Ovary (tissue), 3 donors: ENCODE measurements around the gene TRPM3.

Experiments used
- EP300 ChIP-seq: sonication (generic); formaldehyde crosslinking; IDR thresholded peaks from one replicate; pipeline ENCODE4 v1.6.1; 2017; ENCODE audit warnings: antibody characterized with exemption
- POLR2A ChIP-seq: fragments of 450-650 bp; IDR thresholded peaks from one replicate; pipeline ENCODE4 v1.6.1; 2017; ENCODE audit warnings: antibody characterized with exemption, mild to moderate bottlenecking, moderate library complexity
- TF ChIP-seq, protein P1 (sequence below), 3 donors: fragments of 450-650 bp in 2 of 3; fragments of 200-600 bp in 1 of 3; IDR thresholded peaks; one replicate each; pipeline versions ENCODE4 v1.5.1 to v1.8.0; 2016 to 2022; ENCODE audit warnings: antibody characterized with exemption in 3 of 3, mild to moderate bottlenecking in 1 of 3
- donor health status: DM: no; HTN: no; CAD: no.

DNA sequence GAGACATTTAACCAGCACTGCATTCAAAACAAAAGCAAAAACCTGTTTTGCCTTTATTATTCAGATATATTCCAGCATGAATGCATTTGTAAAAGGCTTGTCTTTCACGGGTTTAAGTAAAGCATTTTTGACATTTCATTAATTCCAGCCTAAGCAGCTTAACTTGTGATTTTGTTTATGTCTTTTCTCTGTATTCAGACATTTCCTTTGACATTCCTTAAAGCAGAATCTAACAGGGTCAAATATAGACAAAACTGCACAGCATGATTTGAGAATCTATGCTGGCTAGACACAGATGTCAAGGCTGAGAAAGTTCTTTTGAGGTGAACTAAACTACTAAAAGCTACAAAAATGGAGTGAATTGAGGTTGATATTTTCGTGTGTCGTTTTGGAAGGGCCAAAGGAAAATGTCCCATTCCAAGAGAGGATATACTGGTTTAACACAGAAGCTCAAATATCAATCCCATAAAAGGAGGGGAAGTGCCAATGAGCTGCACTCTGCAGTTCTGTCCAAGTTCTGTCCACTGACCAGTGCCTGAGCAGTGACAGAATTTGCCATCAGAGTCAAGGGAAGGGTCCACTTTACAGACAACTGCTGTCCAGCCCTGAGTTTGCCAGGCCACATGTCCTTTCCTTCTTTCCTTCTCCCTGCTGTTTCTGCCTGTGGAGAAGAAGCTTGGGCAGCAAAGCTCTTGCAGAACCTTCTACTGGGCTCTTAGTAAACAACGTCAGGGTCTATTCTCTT is 508.2 kb downstream of the TRPM3 start:
- TF ChIP-seq POLR2A (no peak), EP300 (no peak)
- TF ChIP-seq, protein P1, sequence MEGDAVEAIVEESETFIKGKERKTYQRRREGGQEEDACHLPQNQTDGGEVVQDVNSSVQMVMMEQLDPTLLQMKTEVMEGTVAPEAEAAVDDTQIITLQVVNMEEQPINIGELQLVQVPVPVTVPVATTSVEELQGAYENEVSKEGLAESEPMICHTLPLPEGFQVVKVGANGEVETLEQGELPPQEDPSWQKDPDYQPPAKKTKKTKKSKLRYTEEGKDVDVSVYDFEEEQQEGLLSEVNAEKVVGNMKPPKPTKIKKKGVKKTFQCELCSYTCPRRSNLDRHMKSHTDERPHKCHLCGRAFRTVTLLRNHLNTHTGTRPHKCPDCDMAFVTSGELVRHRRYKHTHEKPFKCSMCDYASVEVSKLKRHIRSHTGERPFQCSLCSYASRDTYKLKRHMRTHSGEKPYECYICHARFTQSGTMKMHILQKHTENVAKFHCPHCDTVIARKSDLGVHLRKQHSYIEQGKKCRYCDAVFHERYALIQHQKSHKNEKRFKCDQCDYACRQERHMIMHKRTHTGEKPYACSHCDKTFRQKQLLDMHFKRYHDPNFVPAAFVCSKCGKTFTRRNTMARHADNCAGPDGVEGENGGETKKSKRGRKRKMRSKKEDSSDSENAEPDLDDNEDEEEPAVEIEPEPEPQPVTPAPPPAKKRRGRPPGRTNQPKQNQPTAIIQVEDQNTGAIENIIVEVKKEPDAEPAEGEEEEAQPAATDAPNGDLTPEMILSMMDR (IDR thresholded peaks at IDR 0.05), result no peak
